HCT116 (cell line): ENCODE measurements around the gene GTSF1L.

Experiments used
- EGR1 ChIP-seq: IDR thresholded peaks from 2 replicates; pipeline ENCODE4 v1.6.1; 2012; ENCODE audit warnings: low read depth
- EZH2 ChIP-seq: fragments of 200-600 bp; sonication (generic); IDR thresholded peaks from 2 replicates; pipeline ENCODE4 v1.6.1; 2017; ENCODE audit warnings: antibody characterized with exemption, mixed run types
- JUND ChIP-seq: IDR thresholded peaks from 2 replicates; pipeline ENCODE4 v1.6.1; 2012
- POLR2A ChIP-seq: IDR thresholded peaks from 2 replicates; pipeline ENCODE4 v1.7.0; 2011; ENCODE audit warnings: borderline replicate concordance; ENCODE audit not compliant: insufficient read depth, insufficient read length; ENCODE audit errors: extremely low read depth
- POLR2AphosphoS5 ChIP-seq: IDR thresholded peaks from 2 replicates; pipeline ENCODE4 v1.6.1; 2011; ENCODE audit warnings: mild to moderate bottlenecking, low read depth, low read length, moderate library complexity
- ZNF274 ChIP-seq: fragments of 200-500 bp; sonication (Bioruptor generic); IDR thresholded peaks from 2 replicates; pipeline ENCODE4 v1.6.1; 2014; ENCODE audit warnings: mild to moderate bottlenecking, low read depth, low read length, inconsistent platforms
- TF ChIP-seq, protein P1 (sequence below), 3 experiments: fragments of 200-600 bp in 1 of 3; sonication (generic) in 1 of 3; IDR thresholded peaks in 2 of 3; conservative IDR thresholded peaks in 1 of 3; 2 replicates each; pipeline ENCODE4 v1.5.1; 2012 to 2017; ENCODE audit warnings: low read depth in 2 of 3, low read length in 2 of 3, antibody characterized with exemption in 1 of 3, borderline replicate concordance in 1 of 3, control low read depth in 1 of 3, mild to moderate bottlenecking in 1 of 3, mixed read lengths in 1 of 3, mixed run types in 1 of 3, moderate library complexity in 1 of 3; ENCODE audit not compliant: insufficient read depth in 1 of 3
- TF ChIP-seq, protein P2 (sequence below): IDR thresholded peaks from 2 replicates; pipeline ENCODE4 v1.6.1; 2012

DNA sequence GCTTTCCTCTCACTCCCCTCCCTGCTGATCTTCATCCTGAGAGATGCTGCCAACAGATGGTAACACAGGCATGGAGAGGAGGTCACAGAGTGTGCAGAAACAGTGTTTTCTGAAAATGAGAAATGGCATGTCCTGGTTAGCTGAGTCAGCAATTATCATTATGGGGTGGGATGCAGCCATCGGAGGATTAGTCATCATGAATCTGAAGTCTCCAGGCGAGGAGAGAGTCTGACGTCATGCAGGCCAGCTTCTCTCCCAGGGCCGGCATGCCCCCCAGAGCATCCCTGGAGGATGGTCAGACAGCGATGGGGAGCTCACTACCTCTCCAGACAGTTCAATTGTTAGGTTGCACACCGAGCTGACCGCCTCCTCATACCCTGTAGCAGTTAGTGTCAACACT lies 4.7 kb upstream of the GTSF1L start:
- TF ChIP-seq EZH2 (no peak), POLR2AphosphoS5 (no peak), POLR2A (no peak), ZNF274 (no peak), EGR1 (no peak), JUND (no peak)
- TF ChIP-seq, protein P1, sequence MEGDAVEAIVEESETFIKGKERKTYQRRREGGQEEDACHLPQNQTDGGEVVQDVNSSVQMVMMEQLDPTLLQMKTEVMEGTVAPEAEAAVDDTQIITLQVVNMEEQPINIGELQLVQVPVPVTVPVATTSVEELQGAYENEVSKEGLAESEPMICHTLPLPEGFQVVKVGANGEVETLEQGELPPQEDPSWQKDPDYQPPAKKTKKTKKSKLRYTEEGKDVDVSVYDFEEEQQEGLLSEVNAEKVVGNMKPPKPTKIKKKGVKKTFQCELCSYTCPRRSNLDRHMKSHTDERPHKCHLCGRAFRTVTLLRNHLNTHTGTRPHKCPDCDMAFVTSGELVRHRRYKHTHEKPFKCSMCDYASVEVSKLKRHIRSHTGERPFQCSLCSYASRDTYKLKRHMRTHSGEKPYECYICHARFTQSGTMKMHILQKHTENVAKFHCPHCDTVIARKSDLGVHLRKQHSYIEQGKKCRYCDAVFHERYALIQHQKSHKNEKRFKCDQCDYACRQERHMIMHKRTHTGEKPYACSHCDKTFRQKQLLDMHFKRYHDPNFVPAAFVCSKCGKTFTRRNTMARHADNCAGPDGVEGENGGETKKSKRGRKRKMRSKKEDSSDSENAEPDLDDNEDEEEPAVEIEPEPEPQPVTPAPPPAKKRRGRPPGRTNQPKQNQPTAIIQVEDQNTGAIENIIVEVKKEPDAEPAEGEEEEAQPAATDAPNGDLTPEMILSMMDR (IDR thresholded peaks at IDR 0.05 in 2 of 3, conservative IDR thresholded peaks at IDR 0.05 in 1 of 3; ENCODE audit: borderline replicate concordance in 1 of 3, insufficient read depth in 1 of 3, low read depth in 2 of 3, low read length in 2 of 3) = no peak
- TF ChIP-seq, protein P2, sequence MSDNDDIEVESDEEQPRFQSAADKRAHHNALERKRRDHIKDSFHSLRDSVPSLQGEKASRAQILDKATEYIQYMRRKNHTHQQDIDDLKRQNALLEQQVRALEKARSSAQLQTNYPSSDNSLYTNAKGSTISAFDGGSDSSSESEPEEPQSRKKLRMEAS = no peak
